ENCODE measurements around the gene SPATA2.
"Not testable (repeated sequence)": the region's sequence is repeated elsewhere in the genome, so short reads cannot be mapped to it uniquely, and the experiment has no call there.

SPATA2 gene

DNA sequence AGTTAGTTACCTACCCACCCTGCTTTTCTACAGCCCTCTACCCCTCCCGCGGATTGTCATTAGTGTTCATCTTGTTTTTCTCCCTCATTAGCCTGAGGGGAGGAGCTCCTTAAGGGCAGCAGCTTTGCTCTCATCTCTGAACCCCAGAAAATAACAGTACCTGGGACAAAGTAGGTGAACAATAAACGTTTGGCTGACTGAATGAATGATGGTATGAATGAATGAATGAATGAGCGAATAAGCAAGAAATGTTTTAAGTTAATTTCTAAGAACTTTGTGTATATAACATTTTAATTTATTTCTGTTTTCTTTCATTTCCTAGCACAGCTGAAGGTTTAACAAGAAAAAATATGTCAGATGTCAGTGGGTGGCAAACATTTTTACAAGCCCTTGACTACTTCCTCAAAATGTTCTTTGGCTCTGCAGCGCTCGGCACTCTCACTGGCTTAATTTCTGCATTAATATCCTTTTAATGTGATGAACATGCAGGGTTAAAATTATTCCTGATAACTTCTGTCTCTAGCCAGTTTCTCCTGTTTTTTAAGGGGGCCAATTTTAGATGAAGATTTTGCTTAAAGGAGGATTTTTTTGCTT lies 52.6 kb downstream of the SPATA2 start:
- H3K9me3 ChIP-seq: no peaks in the 10 kb centered on the region
- H3K4me1 ChIP-seq (ENCODE audit: control insufficient read depth in 1 of 2, insufficient read depth in 1 of 2, low read depth in 1 of 2, low read length in 1 of 2): no peaks in the 10 kb centered on the region
- no peak overlapping the region for H3K27ac ChIP-seq
- TF ChIP-seq, protein P1, sequence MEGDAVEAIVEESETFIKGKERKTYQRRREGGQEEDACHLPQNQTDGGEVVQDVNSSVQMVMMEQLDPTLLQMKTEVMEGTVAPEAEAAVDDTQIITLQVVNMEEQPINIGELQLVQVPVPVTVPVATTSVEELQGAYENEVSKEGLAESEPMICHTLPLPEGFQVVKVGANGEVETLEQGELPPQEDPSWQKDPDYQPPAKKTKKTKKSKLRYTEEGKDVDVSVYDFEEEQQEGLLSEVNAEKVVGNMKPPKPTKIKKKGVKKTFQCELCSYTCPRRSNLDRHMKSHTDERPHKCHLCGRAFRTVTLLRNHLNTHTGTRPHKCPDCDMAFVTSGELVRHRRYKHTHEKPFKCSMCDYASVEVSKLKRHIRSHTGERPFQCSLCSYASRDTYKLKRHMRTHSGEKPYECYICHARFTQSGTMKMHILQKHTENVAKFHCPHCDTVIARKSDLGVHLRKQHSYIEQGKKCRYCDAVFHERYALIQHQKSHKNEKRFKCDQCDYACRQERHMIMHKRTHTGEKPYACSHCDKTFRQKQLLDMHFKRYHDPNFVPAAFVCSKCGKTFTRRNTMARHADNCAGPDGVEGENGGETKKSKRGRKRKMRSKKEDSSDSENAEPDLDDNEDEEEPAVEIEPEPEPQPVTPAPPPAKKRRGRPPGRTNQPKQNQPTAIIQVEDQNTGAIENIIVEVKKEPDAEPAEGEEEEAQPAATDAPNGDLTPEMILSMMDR (IDR thresholded peaks at IDR 0.05): no peak
- no peak overlapping the region for H3K4me3 ChIP-seq (ENCODE audit: low read depth in 1 of 2, low read length in 1 of 2)
- H3K36me3 ChIP-seq: peaks cover 98% of the 10 kb centered on the region
- H3K27me3 ChIP-seq: no peaks in the 10 kb centered on the region

DNA sequence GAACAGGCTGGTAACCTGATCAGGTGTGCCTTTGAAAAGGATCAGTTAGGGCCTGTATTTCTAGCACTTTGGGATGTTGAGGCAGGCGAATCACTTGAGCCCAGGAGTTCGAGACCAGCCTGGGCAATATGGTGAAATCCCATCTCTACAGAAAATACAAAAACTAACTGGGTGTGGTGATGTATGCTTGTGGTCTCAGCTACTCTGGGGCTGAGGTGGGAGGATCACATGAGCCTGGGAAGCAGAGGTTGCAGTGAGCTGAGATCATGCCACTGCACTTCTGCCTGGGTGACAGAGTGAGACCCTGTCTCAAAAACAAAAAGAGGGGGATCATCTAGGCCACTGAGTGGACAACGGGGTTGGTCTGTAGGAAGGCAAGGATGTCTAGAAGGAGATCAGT lies 54.1 kb downstream of the SPATA2 start:
- H3K36me3 ChIP-seq: peaks cover 100% of the 10 kb centered on the region
- not testable (repeated sequence) for H3K9me3 ChIP-seq; H3K4me1 ChIP-seq (ENCODE audit: control insufficient read depth in 1 of 2, insufficient read depth in 1 of 2, low read depth in 1 of 2, low read length in 1 of 2); H3K4me3 ChIP-seq (ENCODE audit: low read depth in 1 of 2, low read length in 1 of 2); H3K27ac ChIP-seq; H3K27me3 ChIP-seq

DNA sequence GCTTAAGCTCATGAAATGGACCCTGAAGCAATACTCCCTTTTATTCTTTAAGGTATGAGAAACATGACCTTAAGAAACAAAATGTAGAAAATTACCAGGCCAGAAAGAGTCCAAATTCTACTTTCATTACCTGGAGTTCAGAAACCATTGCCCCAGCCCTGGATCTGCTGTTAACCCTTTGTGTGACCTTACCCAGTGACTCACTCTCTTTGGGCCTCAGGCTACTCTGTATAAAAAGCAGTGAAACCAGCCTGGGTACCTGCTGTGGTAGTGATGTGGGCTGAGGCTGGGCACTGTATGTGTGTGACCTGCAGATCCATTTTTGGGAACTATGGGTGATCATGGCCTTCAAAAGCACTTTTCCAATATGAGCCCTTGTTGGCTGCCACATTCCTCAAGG lies 55.5 kb downstream of the SPATA2 start:
- H3K4me3 ChIP-seq (ENCODE audit: low read depth in 1 of 2, low read length in 1 of 2): no peak overlapping the region
- no peak overlapping the region for H3K27ac ChIP-seq

DNA sequence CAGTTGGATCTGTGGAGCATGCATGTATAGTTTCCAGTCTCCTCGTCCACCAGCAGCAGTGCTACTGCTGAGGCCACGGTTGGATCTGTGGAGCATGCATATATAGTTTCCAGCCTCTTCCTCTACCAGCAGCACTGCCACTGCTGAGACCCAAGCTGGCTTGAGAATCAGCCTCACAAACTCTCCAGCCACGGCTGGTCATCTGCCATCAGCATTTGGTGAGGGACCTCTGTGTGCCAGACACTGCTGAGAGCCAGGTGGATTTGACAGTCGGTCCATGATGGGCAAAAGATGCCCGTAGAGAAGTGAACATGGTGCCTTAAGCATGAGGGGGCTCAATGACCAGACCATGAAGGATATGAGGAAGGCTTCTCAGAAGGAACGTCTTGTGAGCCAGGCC lies 56.3 kb downstream of the SPATA2 start:
- TF ChIP-seq, protein P1 (IDR thresholded peaks at IDR 0.05): no peak
- Histone ChIP-seq H3K9me3 (no peaks in the 10 kb centered on the region), H3K4me3 (ENCODE audit: low read depth in 1 of 2, low read length in 1 of 2) (no peak overlapping the region), H3K4me1 (ENCODE audit: control insufficient read depth in 1 of 2, insufficient read depth in 1 of 2, low read depth in 1 of 2, low read length in 1 of 2) (no peaks in the 10 kb centered on the region), H3K27ac (no peak overlapping the region), H3K27me3 (no peaks in the 10 kb centered on the region), H3K36me3 (peaks cover 100% of the 10 kb centered on the region)

More for the DNA sequence above, 55.5 kb downstream of the SPATA2 start:
- Histone ChIP-seq H3K9me3 (no peaks in the 10 kb centered on the region), H3K4me1 (ENCODE audit: control insufficient read depth in 1 of 2, insufficient read depth in 1 of 2, low read depth in 1 of 2, low read length in 1 of 2) (no peaks in the 10 kb centered on the region), H3K27me3 (no peaks in the 10 kb centered on the region), H3K36me3 (peaks cover 100% of the 10 kb centered on the region)
- TF ChIP-seq, protein P1 (IDR thresholded peaks at IDR 0.05): no peak

DNA sequence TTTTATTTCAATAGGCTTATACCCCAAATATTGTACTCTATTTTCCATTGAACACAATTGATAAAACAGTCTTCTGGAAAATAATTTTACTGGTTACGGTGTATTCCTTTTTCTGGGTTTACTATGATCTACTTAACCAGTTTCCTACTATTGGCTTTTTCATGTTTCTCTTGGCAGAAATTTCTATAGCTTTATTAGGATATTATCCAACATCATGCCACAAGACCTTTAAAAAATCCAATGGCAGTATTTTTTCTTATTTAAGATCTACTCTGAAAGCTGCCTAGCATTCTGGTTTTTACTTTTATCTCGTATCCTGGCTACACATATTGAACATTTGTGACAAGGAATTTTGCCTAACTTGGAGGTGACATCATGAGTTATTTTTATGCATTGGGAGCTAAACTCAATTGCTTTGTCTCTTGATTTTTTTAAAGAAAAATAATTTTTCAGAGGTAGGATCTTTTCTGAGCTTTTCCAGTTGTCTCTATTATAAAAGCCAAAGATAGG lies 57.2 kb downstream of the SPATA2 start:
- no peaks in the 10 kb centered on the region for H3K9me3 ChIP-seq
- no peak overlapping the region for H3K27ac ChIP-seq
- H3K4me1 ChIP-seq (ENCODE audit: control insufficient read depth in 1 of 2, insufficient read depth in 1 of 2, low read depth in 1 of 2, low read length in 1 of 2): no peaks in the 10 kb centered on the region
- peaks cover 100% of the 10 kb centered on the region for H3K36me3 ChIP-seq
- TF ChIP-seq, protein P1 (IDR thresholded peaks at IDR 0.05): no peak
- H3K4me3 ChIP-seq (ENCODE audit: low read depth in 1 of 2, low read length in 1 of 2): no peak overlapping the region
- H3K27me3 ChIP-seq: no peaks in the 10 kb centered on the region

DNA sequence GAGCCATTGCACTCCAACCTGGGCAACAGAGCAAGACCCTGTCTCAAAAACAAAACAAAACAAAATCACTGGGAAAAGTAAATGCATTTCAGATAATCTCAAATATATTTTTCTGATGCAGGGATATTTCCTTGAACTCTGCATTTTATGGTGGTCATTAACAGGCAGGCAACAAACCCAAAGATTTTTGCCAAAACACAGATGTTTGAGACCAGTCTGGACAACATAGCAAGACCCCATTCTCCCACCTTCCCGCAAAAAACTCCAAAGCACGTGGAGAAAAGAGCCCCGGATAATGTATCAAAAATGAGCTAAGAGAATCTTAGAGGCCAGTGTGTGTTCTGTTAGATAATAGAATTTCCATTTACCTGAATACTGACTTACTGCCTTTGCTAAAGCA lies 58.4 kb downstream of the SPATA2 start:
- H3K4me3 ChIP-seq (ENCODE audit: low read depth in 1 of 2, low read length in 1 of 2): no peak overlapping the region
- TF ChIP-seq, protein P1 (IDR thresholded peaks at IDR 0.05): no peak
- peaks cover 0 to 1% of the 10 kb centered on the region in 2 experiments for H3K4me1 ChIP-seq (ENCODE audit: control insufficient read depth in 1 of 2, insufficient read depth in 1 of 2, low read depth in 1 of 2, low read length in 1 of 2)
- no peaks in the 10 kb centered on the region for H3K27me3 ChIP-seq
- H3K27ac ChIP-seq: no peak overlapping the region
- H3K36me3 ChIP-seq: peaks cover 97% of the 10 kb centered on the region
- H3K9me3 ChIP-seq: no peaks in the 10 kb centered on the region

All from neutrophil (primary cell).